Panc1 (cell line): Measurements from ENCODE around the gene CDK6. TPM values are rescaled to one million over a fixed set of nuclear protein-coding genes. Genes with fewer than 3 reads are reported as not detected.

Experiments used
- ATAC-seq: fragments of 200-7000 bp; cut with Tn5 transposase; 2 replicates; pipeline ENCODE4 v1.9.1; 2020; ENCODE audit warnings: mild to moderate bottlenecking, moderate library complexity
- BruUV-seq: library from RNA; stranded (reverse); fragments of 400-500 nt; replicated peaks from 2 replicates; lab custom pipeline; 2021; lab: Mats Ljungman, UMichigan
- CTCF ChIA-PET: fragments of 300-600 bp; sonication (Branson Sonifier 250); formaldehyde crosslinking; loops from one replicate; lab custom pipeline; 2022; ENCODE audit warnings: antibody characterized with exemption; lab: Charles Lee
- POLR2A ChIA-PET: fragments of 300-600 bp; sonication (Branson Sonifier 250); formaldehyde crosslinking; loops from one replicate; lab custom pipeline; 2022; ENCODE audit warnings: antibody characterized with exemption; lab: Charles Lee
- DNase-seq: peaks from one replicate; pipeline ENCODE4 v3.0.0-alpha.2; 2010; ENCODE audit warnings: low read depth, low spot score
- H3K27ac ChIP-seq: 2 replicates; pipeline ENCODE4 v1.5.1; 2011; ENCODE audit warnings: mild to moderate bottlenecking, low read length, inconsistent platforms
- H3K27me3 ChIP-seq: fragments of 200-500 bp; sonication (Bioruptor generic); 2 replicates; pipeline ENCODE4 v1.6.0; 2014; ENCODE audit warnings: low read length, inconsistent platforms; ENCODE audit not compliant: control insufficient read depth, insufficient read depth
- H3K36me3 ChIP-seq: fragments of 200-500 bp; sonication (Bioruptor generic); 2 replicates; pipeline ENCODE4 v1.5.1; 2014; ENCODE audit warnings: inconsistent platforms, mild to moderate bottlenecking, low read length, moderate library complexity; ENCODE audit not compliant: control insufficient read depth, insufficient read depth
- H3K4me1 ChIP-seq: 2 replicates; pipeline ENCODE4 v1.5.1; 2011; ENCODE audit warnings: inconsistent platforms, mild to moderate bottlenecking, low read length, moderate library complexity; ENCODE audit not compliant: control insufficient read depth, insufficient read depth
- H3K4me3 ChIP-seq, 2 experiments: 2 replicates each; pipeline ENCODE4 v1.5.1; 2011 to 2012; ENCODE audit warnings: low read depth in 2 of 2, low read length in 2 of 2, mild to moderate bottlenecking in 2 of 2, inconsistent platforms in 1 of 2, moderate library complexity in 1 of 2
- H3K9me3 ChIP-seq: fragments of 200-500 bp; sonication (Bioruptor generic); 2 replicates; pipeline ENCODE4 v1.5.1; 2014; ENCODE audit warnings: low read depth, mild to moderate bottlenecking, inconsistent platforms, low read length, moderate library complexity; ENCODE audit not compliant: control insufficient read depth, insufficient read depth
- CTCF ChIP-seq: fragments of 450-650 bp; IDR thresholded peaks from 2 replicates; pipeline ENCODE4 v1.5.1; 2017; ENCODE audit warnings: mild to moderate bottlenecking
- POLR2AphosphoS5 ChIP-seq: IDR thresholded peaks from 2 replicates; pipeline ENCODE4 v1.6.1; 2012; ENCODE audit warnings: mild to moderate bottlenecking, low read depth, low read length, moderate library complexity
- REST ChIP-seq, 2 experiments: IDR thresholded peaks; 2 replicates each; pipeline ENCODE4 v1.6.1; 2011 to 2012; ENCODE audit warnings: low read depth in 2 of 2, control low read depth in 1 of 2, low read length in 1 of 2, mild to moderate bottlenecking in 1 of 2, moderate library complexity in 1 of 2; ENCODE audit not compliant: insufficient read depth in 1 of 2
- SIN3A ChIP-seq: IDR thresholded peaks from 2 replicates; pipeline ENCODE4 v1.6.1; 2012; ENCODE audit warnings: low read depth, mild to moderate bottlenecking, low read length, moderate library complexity, borderline replicate concordance; ENCODE audit not compliant: insufficient read depth
- TCF7L2 ChIP-seq: IDR thresholded peaks from 2 replicates; pipeline ENCODE4 v1.6.1; 2011; ENCODE audit warnings: mild to moderate bottlenecking, low read depth, low read length, inconsistent platforms
- in situ Hi-C: cut with HindIII; loops from 2 replicates; pipeline ENCODE4 v1.10.0; 2016; ENCODE audit warnings: low sequenced_read_pairs, low pct_unique_long_range_greater_than_20kb
- intact Hi-C: fragments of 100-400 bp; cut with micrococcal nuclease; formaldehyde crosslinking; loops from one replicate; pipeline ENCODE4 v1.10.0; 2022; ENCODE audit not compliant: unreplicated experiment
- total RNA-seq: library from RNA; stranded (reverse); gene quantifications from one replicate; pipeline ENCODE4 v1.2.1, GENCODE V29; 2021; ENCODE audit not compliant: unreplicated experiment

Gene CDK6
- total RNA-seq, 1 experiment from 2014 or later, result 57.4 TPM

DNA sequence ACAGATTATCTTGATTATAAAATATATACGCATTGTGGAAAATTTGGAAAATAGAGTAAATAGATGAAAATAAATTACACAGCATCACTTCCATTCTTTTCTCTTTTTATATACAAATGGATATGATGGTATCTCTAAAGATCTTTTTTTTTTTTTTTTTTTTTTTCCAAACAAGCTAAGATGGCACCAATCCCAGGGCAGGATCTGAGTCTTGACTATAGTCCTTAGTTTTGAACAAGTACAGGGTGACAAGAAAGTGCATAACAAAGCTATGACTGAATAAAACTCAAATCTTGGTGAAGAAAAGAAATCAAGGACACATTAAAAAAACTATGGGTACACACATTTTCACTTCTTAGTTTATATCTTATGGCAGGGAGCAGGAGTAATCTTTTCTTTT lies 203.6 kb downstream of the CDK6 start:
- no TSS peak for BruUV-seq
- Histone ChIP-seq H3K9me3 (peaks cover 11% of the 10 kb centered on the region; the same call in 1 of the 2 replicates), H3K27me3 (no peaks in the 10 kb centered on the region), H3K36me3 (no peaks in the 10 kb centered on the region; the same call in 1 of the 2 replicates), H3K4me3 (no peak overlapping the region), H3K4me1 (peaks cover 33% of the 10 kb centered on the region), H3K27ac (peak overlapping the region; percentile 75)
- CTCF ChIA-PET, result interaction anchor here (0.6 kb wide), 1 partner anchor 199 kb away, joined by 3 read pairs; no protein-coding TSS in a partner anchor
- intact Hi-C loops (no loop called here), in situ Hi-C loops (no loop called here)
- POLR2A ChIA-PET, result interaction anchor here (0.5 to 0.6 kb wide), 5 partner anchors 15 to 284 kb away, joined by 3 to 11 read pairs (median 3); partner anchors contain the start of gene CDK6
- DNase-seq (no peak), ATAC-seq (peak; percentile 28)
- TF ChIP-seq TCF7L2, result no peak
- TF ChIP-seq REST (IDR thresholded peaks at IDR 0.05; ENCODE audit: insufficient read depth in 1 of 2, low read depth in 2 of 2, low read length in 1 of 2), result no peak
- TF ChIP-seq POLR2AphosphoS5, result no peak
- no peak for TF ChIP-seq CTCF
- TF ChIP-seq SIN3A, result no peak

DNA sequence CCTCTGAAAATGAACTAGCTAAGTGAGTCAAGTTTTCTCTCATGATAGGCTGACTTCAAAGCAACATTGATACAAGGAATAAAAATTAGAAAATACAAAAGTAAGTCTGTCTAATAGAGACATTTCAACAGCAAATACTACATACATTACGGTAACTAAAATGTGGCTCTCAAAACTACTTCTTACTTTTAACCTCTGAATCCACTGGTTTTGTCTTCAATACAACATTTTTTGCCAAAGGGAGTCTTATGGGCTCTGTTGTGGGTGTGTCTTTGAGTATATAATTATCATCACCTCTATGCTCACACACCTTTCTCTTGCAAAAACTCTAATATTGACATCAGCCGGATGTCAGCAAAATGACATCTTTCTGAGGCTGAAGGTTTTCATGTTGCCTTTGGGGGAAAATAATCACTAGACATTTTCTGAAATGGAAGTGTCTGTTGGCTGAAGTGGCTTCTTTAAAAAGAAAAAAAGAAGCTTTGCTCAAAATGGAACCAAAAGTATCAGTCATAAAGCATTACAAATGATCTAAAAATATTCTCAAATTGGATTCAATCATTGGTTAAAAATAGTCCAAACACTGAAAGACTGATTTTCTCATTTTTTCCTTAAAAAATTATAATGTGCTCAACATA lies 204.4 kb downstream of the CDK6 start:
- H3K4me1 ChIP-seq, result peaks cover 31% of the 10 kb centered on the region

More for the DNA sequence above, 204.4 kb downstream of the CDK6 start:
- H3K4me3 ChIP-seq, result no peak overlapping the region
- no peaks in the 10 kb centered on the region for H3K36me3 ChIP-seq
- H3K27me3 ChIP-seq, result no peaks in the 10 kb centered on the region
- intact Hi-C loops, result no loop called here
- no peak for TF ChIP-seq TCF7L2
- TF ChIP-seq CTCF, result no peak
- no peak for TF ChIP-seq SIN3A
- TF ChIP-seq POLR2AphosphoS5, result no peak
- no peak for TF ChIP-seq REST (IDR thresholded peaks at IDR 0.05; ENCODE audit: insufficient read depth in 1 of 2, low read depth in 2 of 2, low read length in 1 of 2)
- peaks cover 11% of the 10 kb centered on the region; the same call in 1 of the 2 replicates for H3K9me3 ChIP-seq
- no peak for ATAC-seq
- peak overlapping the region; percentile 71 for H3K27ac ChIP-seq
- in situ Hi-C loops, result no loop called here
- no peak for DNase-seq
- POLR2A ChIA-PET, result no interaction called here
- CTCF ChIA-PET, result no interaction called here
- no TSS peak for BruUV-seq
